ENCODE data around the gene RNF144B.

- TF ChIP-seq POLR2A (IDR thresholded peaks at IDR 0.05; ENCODE audit: low read depth, low read length) (no peak), POLR2AphosphoS5 (IDR thresholded peaks at IDR 0.05; ENCODE audit: low read depth, low read length) (no peak), TAF1 (IDR thresholded peaks at IDR 0.05; ENCODE audit: low read depth, low read length) (no peak), PAX5 (IDR thresholded peaks at IDR 0.05; ENCODE audit: insufficient read depth, low read length, severe bottlenecking) (no peak)
Measured at GRCh38 chr6:18504232-18504596, 117.1 kb downstream of the RNF144B start.

All from GM12891 (cell line).